Ectodermal cell (in vitro differentiated cells): ENCODE measurements around the gene RBPJ.

ENCODE experiments used
- H3K27ac ChIP-seq: 2 replicates; pipeline ENCODE4 v1.7.0; 2013; ENCODE audit warnings: mild to moderate bottlenecking, low read depth, low read length; ENCODE audit not compliant: insufficient read depth, poor library complexity, severe bottlenecking
- H3K27me3 ChIP-seq: 2 replicates; pipeline ENCODE4 v1.7.0; 2013; ENCODE audit warnings: mild to moderate bottlenecking, low read length; ENCODE audit not compliant: insufficient read depth, control insufficient read depth, poor library complexity, severe bottlenecking
- H3K36me3 ChIP-seq: one replicate; pipeline ENCODE4 v1.7.0; 2013; ENCODE audit warnings: low read length; ENCODE audit not compliant: control insufficient read depth, insufficient read depth
- H3K4me1 ChIP-seq: one replicate; pipeline ENCODE4 v1.7.0; 2013; ENCODE audit warnings: low read length; ENCODE audit not compliant: control insufficient read depth, insufficient read depth
- H3K4me3 ChIP-seq: 2 replicates; pipeline ENCODE4 v1.7.0; 2013; ENCODE audit warnings: low read depth, low read length, control low read depth; ENCODE audit not compliant: insufficient read depth
- H3K9me3 ChIP-seq: 2 replicates; pipeline ENCODE4 v1.7.0; 2013; ENCODE audit warnings: mild to moderate bottlenecking, low read length, moderate library complexity; ENCODE audit not compliant: control insufficient read depth
- WGBS, 2 experiments: methylation state at CpG; one replicate each; pipeline ENCODE4 v1.1.7; 2013; ENCODE audit warnings: missing lambda C conversion rate in 2 of 2; 5-methylcytosine and 5-hydroxymethylcytosine counted together

Gene RBPJ

GRCh38 chr4:26452565-26453531, 132.0 kb downstream of the RBPJ start:
- Histone ChIP-seq H3K4me3 (no peak overlapping the region), H3K27ac (no peak overlapping the region), H3K9me3 (no peaks in the 10 kb centered on the region), H3K36me3 (no peaks in the 10 kb centered on the region), H3K4me1 (no peaks in the 10 kb centered on the region), H3K27me3 (no peaks in the 10 kb centered on the region)
- 86 to 87% methylated on average over 15 of the region's 15 CpGs for WGBS, 2 experiments

- WGBS, 2 experiments = 91 to 96% methylated on average over 3 of the region's 3 CpGs
- no peak overlapping the region for H3K27ac ChIP-seq
- H3K27me3 ChIP-seq = no peaks in the 10 kb centered on the region
- H3K4me1 ChIP-seq = no peaks in the 10 kb centered on the region
- H3K4me3 ChIP-seq = no peak overlapping the region
- H3K36me3 ChIP-seq = no peaks in the 10 kb centered on the region
- H3K9me3 ChIP-seq = no peaks in the 10 kb centered on the region
These were observed 134.1 kb downstream of the RBPJ start for GRCh38 chr4:26454961-26455360.

DNA sequence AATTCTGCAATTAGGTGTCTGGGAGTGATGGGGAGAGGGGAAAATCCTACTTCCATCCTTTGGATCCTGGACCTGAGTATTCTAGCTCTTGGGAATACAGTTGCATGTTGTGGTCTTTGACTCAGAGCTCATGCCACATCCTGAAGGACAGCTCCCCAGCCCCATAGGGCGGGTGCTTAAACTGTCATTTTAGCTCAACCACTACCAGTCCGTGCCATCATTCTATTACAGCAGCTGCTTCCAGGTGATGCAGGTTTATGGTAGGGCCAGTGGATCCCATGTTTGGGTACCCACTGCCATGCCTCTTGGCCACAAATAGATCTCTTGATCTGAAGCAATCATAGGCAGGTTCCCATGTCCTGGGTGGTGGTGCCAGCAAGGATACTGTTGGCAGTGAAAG, 134.8 kb downstream of the RBPJ start:
- no peaks in the 10 kb centered on the region for H3K9me3 ChIP-seq
- no peak overlapping the region for H3K4me3 ChIP-seq
- no peak overlapping the region for H3K27ac ChIP-seq
- no peaks in the 10 kb centered on the region for H3K27me3 ChIP-seq
- H3K4me1 ChIP-seq = no peaks in the 10 kb centered on the region
- no peaks in the 10 kb centered on the region for H3K36me3 ChIP-seq
- 97% methylated on average over 2 of the region's 2 CpGs for WGBS, 2 experiments

DNA sequence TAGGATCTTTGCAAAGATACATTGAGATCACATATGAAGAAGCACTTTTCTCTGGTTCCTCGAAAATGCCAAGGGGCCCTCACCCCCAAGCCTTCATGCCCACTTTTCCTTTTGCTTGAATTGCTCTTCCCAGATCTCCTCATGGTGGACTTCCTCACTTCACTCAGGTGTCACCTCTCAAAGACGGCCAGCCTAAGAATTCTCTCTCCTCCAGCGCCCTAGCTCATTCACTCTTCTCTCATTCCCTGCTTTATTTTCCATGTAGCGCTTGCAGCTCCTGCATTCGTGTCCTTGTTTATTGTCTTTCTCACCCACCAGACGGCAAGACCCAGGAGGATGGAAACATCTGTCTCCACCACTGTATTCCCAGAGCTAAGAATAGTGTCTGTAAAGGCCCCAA, 136.6 kb downstream of the RBPJ start:
- Histone ChIP-seq H3K27me3 (no peaks in the 10 kb centered on the region), H3K9me3 (no peaks in the 10 kb centered on the region), H3K36me3 (no peaks in the 10 kb centered on the region), H3K27ac (no peak overlapping the region), H3K4me1 (no peaks in the 10 kb centered on the region), H3K4me3 (no peak overlapping the region)
- 90 to 92% methylated on average over 6 of the region's 6 CpGs for WGBS, 2 experiments

DNA sequence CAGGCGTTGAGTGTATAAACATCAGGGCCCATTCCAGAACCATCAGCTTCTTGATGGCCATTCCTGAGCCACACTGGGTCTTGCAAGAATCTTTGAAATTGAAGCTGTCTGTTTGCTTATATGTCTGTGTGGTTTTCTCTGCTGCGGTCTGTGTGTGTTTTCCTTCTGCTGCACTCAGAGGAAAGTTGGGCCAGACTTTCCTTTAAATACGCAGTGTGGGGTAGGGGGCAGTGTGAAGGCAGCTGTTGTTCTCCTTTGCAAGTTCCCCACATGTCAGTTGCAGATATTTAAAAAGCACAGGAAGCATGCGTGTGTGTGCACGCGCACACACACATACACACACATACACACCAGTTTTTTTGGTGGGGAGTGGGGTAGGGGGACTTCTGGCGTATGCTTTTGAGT, 137.3 kb downstream of the RBPJ start:
- 89 to 91% methylated on average over 4 of the region's 7 CpGs for WGBS, 2 experiments
- Histone ChIP-seq H3K9me3 (no peaks in the 10 kb centered on the region), H3K27me3 (no peaks in the 10 kb centered on the region), H3K4me3 (no peak overlapping the region), H3K27ac (no peak overlapping the region), H3K36me3 (no peaks in the 10 kb centered on the region), H3K4me1 (no peaks in the 10 kb centered on the region)

- H3K27ac ChIP-seq = no peak overlapping the region
- no peaks in the 10 kb centered on the region for H3K4me1 ChIP-seq
- 62 to 68% methylated on average over 18 to 19 of the region's 19 CpGs for WGBS, 2 experiments
- no peaks in the 10 kb centered on the region for H3K36me3 ChIP-seq
- no peaks in the 10 kb centered on the region for H3K27me3 ChIP-seq
- no peak overlapping the region for H3K4me3 ChIP-seq
- H3K9me3 ChIP-seq = no peaks in the 10 kb centered on the region
These were observed 138.4 kb downstream of the RBPJ start for GRCh38 chr4:26459054-26459755.

DNA sequence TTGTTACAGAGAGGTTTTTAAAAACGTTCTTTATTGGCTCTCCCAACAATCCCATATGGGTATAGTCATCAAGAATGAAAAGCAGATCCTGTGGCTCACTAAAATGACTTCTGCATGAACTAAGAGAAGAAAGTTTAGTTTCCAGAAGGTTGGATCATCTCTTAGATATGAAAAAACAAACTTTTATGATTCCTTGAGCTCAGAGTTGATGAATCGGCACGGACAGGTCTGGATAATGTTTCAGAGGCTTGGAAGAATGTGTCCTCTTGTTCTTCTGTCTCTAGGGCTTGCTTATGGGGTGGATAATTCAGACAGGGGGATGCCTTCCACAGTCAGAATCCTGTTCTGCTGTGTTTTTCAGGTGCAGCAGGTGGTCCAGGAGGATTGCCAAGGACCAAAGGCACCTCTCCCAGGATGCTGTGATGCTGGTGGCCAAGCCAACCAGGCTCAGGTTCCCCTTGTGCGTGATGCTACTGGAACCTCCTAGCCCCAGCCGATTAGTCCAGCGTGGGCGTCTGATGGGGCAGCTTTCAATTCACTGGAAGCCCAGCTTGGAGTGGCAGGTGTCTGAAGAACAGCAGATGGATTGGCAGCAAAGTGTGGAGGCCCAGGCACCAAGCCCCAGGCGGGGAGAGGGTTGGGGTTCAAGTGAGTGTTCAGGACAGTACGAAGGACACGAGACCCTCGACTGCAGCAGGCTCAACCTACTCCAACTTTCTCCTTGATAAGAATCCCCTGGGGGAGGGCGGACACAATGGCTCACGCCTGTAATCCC, 139.1 kb downstream of the RBPJ start:
- Histone ChIP-seq H3K36me3 (no peaks in the 10 kb centered on the region), H3K9me3 (no peaks in the 10 kb centered on the region), H3K27ac (no peak overlapping the region), H3K4me1 (no peaks in the 10 kb centered on the region), H3K4me3 (no peak overlapping the region), H3K27me3 (no peaks in the 10 kb centered on the region)
- WGBS, 2 experiments = 88 to 95% methylated on average over 13 of the region's 13 CpGs

DNA sequence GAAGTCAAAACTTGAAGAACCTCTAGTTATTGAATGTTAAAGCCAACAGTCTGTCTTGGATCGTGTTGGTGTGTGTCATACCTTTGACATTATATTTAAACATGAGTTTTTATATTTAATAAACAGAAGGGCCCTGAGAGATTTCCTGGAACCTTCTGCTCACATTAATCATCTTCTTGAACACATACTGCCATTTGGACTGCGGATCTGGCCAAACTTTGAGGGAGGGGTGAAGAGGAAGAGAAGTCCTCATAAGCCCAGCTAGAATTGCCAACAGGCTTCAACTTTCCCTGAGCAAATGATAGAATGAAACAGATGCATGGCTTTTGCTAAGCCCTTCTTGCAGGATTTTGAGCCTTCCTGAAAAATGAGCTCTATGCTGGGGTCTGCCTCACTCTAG, 142.1 kb downstream of the RBPJ start:
- 82 to 89% methylated on average over 1 of the region's 2 CpGs for WGBS, 2 experiments
- Histone ChIP-seq H3K27me3 (no peaks in the 10 kb centered on the region), H3K4me3 (no peak overlapping the region), H3K9me3 (no peaks in the 10 kb centered on the region), H3K36me3 (no peaks in the 10 kb centered on the region), H3K27ac (no peak overlapping the region), H3K4me1 (no peaks in the 10 kb centered on the region)

DNA sequence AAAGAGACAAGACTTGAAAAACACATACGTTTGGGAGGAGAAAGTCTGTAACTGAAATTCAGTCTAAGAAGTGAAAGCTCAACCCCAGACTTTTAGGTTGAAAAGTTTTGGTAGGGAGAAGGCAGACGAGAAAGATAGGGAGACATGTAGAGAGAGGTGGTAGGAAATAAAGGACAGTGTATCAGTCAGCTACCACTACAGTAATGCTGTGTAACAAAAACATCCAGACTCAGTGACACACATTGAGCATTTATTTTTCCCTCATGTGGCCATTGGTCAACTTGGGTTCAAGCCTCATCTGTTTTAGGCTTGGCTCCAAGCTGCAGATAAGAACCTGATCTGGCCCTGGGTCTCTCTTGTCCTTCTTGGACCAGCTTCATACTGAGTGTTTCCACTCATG, 142.6 kb downstream of the RBPJ start:
- 84 to 86% methylated on average over 2 of the region's 2 CpGs for WGBS, 2 experiments

More for the DNA sequence above, 142.6 kb downstream of the RBPJ start:
- Histone ChIP-seq H3K4me1 (no peaks in the 10 kb centered on the region), H3K9me3 (no peaks in the 10 kb centered on the region), H3K4me3 (no peak overlapping the region), H3K27ac (no peak overlapping the region), H3K36me3 (no peaks in the 10 kb centered on the region), H3K27me3 (no peaks in the 10 kb centered on the region)
